HL-60 (cell line): ENCODE results near the gene SPINK4.

Experiments used
- DNase-seq, 2 experiments: peaks; one replicate each; pipeline ENCODE4 v3.0.0-alpha.2; 2010 to 2020; ENCODE audit warnings: low read depth in 1 of 2, low spot score in 1 of 2
- H3K27ac ChIP-seq: fragments of 250-450 bp; sonication (Bioruptor Pico); replicated peaks from 2 replicates; pipeline ENCODE4 v1.5.1; 2020; ENCODE audit warnings: mild to moderate bottlenecking, moderate library complexity
- H3K27me3 ChIP-seq: fragments of 250-450 bp; sonication (Bioruptor Pico); 2 replicates; pipeline ENCODE4 v1.5.1; 2021; ENCODE audit warnings: mild to moderate bottlenecking, moderate library complexity; ENCODE audit not compliant: insufficient read depth, poor library complexity, severe bottlenecking
- H3K4me3 ChIP-seq: replicated peaks from 2 replicates; pipeline ENCODE4 v1.5.1; 2011; ENCODE audit warnings: mild to moderate bottlenecking, control low read depth, low read length; ENCODE audit not compliant: insufficient read depth
- CTCF ChIP-seq: IDR thresholded peaks from one replicate; pipeline ENCODE4 v1.5.1; 2011; ENCODE audit warnings: low read length, control low read depth, inconsistent platforms; ENCODE audit not compliant: insufficient read depth
- GABPA ChIP-seq: IDR thresholded peaks from 2 replicates; pipeline ENCODE4 v1.6.1; 2012; ENCODE audit warnings: low read depth
- POLR2AphosphoS5 ChIP-seq: IDR thresholded peaks from 2 replicates; pipeline ENCODE4 v1.6.1; 2012; ENCODE audit warnings: low read depth
- REST ChIP-seq: IDR thresholded peaks from 2 replicates; pipeline ENCODE4 v1.6.1; 2012; ENCODE audit warnings: low read depth; ENCODE audit not compliant: insufficient replicate concordance
- SPI1 ChIP-seq: IDR thresholded peaks from 2 replicates; pipeline ENCODE4 v1.6.1; 2012; ENCODE audit warnings: low read depth, mild to moderate bottlenecking, borderline replicate concordance

Gene SPINK4

GRCh38 chr9:33245341-33245740 is 5.4 kb downstream of the SPINK4 start:
- no peak overlapping the region for H3K27ac ChIP-seq
- no peak for DNase-seq
- no peak overlapping the region for H3K4me3 ChIP-seq
- no peaks in the 10 kb centered on the region for H3K27me3 ChIP-seq
- no peak for TF ChIP-seq GABPA
- TF ChIP-seq SPI1, result no peak
- no peak for TF ChIP-seq POLR2AphosphoS5
- no peak for TF ChIP-seq CTCF
- TF ChIP-seq REST, result no peak

DNA sequence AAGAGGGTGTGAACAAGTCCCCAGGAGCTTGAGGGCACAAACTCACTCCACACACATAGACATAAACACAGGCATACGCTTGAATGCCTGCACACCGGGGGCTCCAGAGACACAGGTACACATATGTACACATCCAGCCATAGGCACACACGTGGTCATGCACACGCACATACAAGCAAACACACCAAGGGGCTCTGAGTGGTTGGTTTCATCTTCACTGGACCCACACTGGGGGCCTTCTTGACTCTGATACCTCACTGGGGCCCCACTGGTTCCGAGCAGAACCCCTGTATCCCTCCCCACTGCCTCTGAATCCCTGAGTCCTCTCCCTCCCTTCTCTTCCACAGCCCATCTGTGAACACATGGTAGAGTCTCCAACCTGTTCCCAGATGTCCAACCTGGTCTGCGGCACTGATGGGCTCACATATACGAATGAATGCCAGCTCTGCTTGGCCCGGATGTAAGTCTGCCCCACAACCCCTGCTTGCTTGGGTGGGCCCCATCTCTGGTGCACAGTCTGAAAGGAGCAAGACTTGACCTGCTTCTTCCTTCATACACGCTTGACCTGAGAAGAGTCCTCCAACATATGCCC is 6.4 kb downstream of the SPINK4 start:
- Histone ChIP-seq H3K27ac (no peak overlapping the region), H3K27me3 (no peaks in the 10 kb centered on the region), H3K4me3 (no peak overlapping the region)
- TF ChIP-seq GABPA, result no peak
- TF ChIP-seq POLR2AphosphoS5, result no peak
- TF ChIP-seq CTCF, result no peak
- TF ChIP-seq REST, result no peak
- TF ChIP-seq SPI1, result no peak
- DNase-seq, result no peak

DNA sequence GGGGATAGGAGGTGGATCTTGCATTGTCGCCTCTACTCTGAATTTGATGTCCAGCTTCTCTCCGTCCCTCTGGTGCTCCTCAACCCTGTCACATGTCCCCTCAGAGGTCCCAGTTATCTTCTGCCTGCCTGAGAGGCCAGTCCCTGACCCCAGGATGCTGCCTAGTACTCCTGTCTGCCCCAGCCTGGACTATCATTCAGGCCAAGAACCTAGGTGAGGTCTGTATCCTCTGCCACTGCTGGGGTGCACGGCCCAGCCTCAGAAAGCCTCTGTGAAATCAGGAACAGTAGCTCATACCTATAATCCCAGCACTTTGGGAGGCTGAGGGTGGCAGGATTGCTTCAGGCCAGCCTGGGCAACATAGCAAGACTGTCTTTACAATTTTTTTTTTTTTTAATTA is 8.6 kb downstream of the SPINK4 start:
- no peak for DNase-seq
- Histone ChIP-seq H3K27me3 (no peaks in the 10 kb centered on the region), H3K4me3 (no peak overlapping the region), H3K27ac (no peak overlapping the region)
- no peak for TF ChIP-seq REST
- no peak for TF ChIP-seq CTCF
- TF ChIP-seq SPI1, result no peak
- TF ChIP-seq GABPA, result no peak
- no peak for TF ChIP-seq POLR2AphosphoS5
